ENCODE data around the gene ASXL3.

DNA sequence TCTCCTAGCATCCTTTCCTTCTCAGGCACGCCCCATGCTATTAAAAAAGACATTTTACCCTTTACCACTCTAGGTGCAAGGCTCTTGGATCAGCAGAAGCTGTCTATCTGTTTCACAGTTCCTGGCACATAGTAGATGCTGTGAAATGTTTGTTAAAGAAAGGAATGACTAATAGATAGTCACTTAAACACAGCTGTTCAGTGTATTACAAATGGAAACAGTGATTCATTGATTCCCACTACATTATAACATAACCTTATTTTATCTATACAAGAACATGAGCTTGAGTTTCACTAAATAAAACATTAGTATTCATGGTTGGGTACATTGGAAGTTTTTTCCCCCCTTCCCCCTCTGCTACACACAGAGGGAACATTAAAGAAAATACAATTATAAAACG lies 142.1 kb downstream of the ASXL3 start:
- TF ChIP-seq, protein P1, sequence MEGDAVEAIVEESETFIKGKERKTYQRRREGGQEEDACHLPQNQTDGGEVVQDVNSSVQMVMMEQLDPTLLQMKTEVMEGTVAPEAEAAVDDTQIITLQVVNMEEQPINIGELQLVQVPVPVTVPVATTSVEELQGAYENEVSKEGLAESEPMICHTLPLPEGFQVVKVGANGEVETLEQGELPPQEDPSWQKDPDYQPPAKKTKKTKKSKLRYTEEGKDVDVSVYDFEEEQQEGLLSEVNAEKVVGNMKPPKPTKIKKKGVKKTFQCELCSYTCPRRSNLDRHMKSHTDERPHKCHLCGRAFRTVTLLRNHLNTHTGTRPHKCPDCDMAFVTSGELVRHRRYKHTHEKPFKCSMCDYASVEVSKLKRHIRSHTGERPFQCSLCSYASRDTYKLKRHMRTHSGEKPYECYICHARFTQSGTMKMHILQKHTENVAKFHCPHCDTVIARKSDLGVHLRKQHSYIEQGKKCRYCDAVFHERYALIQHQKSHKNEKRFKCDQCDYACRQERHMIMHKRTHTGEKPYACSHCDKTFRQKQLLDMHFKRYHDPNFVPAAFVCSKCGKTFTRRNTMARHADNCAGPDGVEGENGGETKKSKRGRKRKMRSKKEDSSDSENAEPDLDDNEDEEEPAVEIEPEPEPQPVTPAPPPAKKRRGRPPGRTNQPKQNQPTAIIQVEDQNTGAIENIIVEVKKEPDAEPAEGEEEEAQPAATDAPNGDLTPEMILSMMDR (IDR thresholded peaks at IDR 0.05), result no peak
- TF ChIP-seq POLR2A (IDR thresholded peaks at IDR 0.05), result no peak

Data from thyroid gland (tissue), 4 donors.